Thymus (tissue), 11 donors: ENCODE data around the gene P2RX2. TPM values are rescaled to one million over a fixed set of nuclear protein-coding genes. Genes with fewer than 3 reads are reported as not detected.

ENCODE experiments used
- DNase-seq, 9 donors: peaks; one replicate each; pipeline ENCODE4 v3.0.0-alpha.2; 2013; ENCODE audit warnings: low spot score in 9 of 9, low read depth in 6 of 9, missing footprints in 1 of 9
- H3K27ac ChIP-seq, 2 donors: one replicate each; pipeline ENCODE4 v1.5.1; 2013; ENCODE audit warnings: control low read depth in 1 of 2, low read depth in 1 of 2, low read length in 1 of 2, mild to moderate bottlenecking in 1 of 2, moderate library complexity in 1 of 2
- H3K27me3 ChIP-seq, 2 donors: one replicate each; pipeline ENCODE4 v1.5.1; 2013; ENCODE audit warnings: low read length in 1 of 2; ENCODE audit not compliant: control insufficient read depth in 2 of 2, insufficient read depth in 1 of 2
- H3K36me3 ChIP-seq, 2 donors: one replicate each; pipeline ENCODE4 v1.5.1; 2013; ENCODE audit warnings: low read length in 1 of 2, mild to moderate bottlenecking in 1 of 2, moderate library complexity in 1 of 2; ENCODE audit not compliant: control insufficient read depth in 2 of 2, insufficient read depth in 2 of 2
- H3K4me1 ChIP-seq, 2 donors: one replicate each; pipeline ENCODE4 v1.5.1; 2013; ENCODE audit warnings: low read length in 2 of 2; ENCODE audit not compliant: control insufficient read depth in 2 of 2, insufficient read depth in 2 of 2
- H3K4me3 ChIP-seq, 2 donors: one replicate each; pipeline ENCODE4 v1.5.1; 2013; ENCODE audit warnings: low read length in 2 of 2, control low read depth in 1 of 2, mild to moderate bottlenecking in 1 of 2
- H3K9me3 ChIP-seq, 2 donors: one replicate each; pipeline ENCODE4 v1.5.1; 2013; ENCODE audit warnings: low read length in 1 of 2, mild to moderate bottlenecking in 1 of 2; ENCODE audit not compliant: control insufficient read depth in 2 of 2, insufficient read depth in 1 of 2
- WGBS: extraction: QIAGEN DNeasy Blood & Tissue Kit; methylation state at CpG from one replicate; pipeline ENCODE4 v1.1.7; 2013; 5-methylcytosine and 5-hydroxymethylcytosine counted together
- polyA plus RNA-seq: library from polyadenylated mRNA; stranded (reverse); fragments of 200-250 nt; gene quantifications from one replicate; pipeline ENCODE4 v1.2.3, GENCODE V29; 2013
- total RNA-seq: library from RNA; stranded (reverse); fragments of 120-200 nt; gene quantifications from one replicate; pipeline ENCODE4 v1.2.4, GENCODE V29; 2013
- donor health status: healthy.

Gene P2RX2
- total and polyA plus RNA-seq, 2 donors: 0.66 to 2.5 TPM

DNA sequence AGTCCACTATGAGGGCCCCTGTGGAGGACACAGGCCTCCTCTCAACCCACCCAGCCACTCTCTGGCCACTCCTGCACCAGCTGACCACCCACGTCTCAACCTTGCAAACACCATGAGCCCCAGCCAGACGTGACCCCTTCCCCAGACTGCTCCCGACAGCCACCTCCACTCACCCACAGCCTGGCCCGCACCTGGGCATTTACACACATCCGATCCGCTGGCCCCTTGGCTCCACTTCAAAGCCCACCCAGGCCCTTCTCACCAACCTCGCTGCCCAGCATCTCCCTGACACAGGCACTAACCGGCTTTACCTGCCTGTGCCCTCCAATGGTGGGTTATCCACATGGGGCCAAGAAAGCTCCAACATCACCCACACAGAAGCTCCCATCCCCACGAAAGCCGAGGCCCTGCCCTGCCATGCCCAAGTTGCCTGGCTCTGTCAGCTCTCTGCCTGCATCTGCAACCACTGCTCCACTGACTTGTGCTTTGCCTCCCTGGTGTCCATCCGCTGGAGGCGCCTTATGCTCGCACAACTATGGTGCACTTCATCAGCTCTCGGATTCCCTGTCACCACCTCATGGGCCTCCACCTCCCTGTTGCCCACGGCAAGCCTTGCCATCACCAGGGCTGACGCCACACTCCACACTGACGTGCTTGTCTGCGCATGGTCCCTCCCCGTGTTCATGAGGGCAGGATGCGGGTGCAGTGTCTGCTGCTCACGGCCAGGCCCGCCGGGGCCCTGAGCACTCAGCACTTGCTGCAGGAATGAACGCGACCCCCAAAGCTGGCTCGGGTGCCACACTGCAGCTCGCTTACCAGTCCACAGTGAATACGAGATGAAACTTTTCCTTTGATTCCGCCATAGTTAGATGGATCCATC lies 16.7 kb downstream of the P2RX2 start:
- no peak overlapping the region for H3K27ac ChIP-seq
- H3K4me1 ChIP-seq: peaks cover 0 to 16% of the 10 kb centered on the region in 2 donors
- 94% methylated on average over 29 of the region's 29 CpGs for WGBS
- H3K27me3 ChIP-seq: no peaks in the 10 kb centered on the region
- no peak overlapping the region for H3K4me3 ChIP-seq
- H3K9me3 ChIP-seq: no peaks in the 10 kb centered on the region
- no peak for DNase-seq
- peaks cover 86 to 92% of the 10 kb centered on the region in 2 donors for H3K36me3 ChIP-seq

- Histone ChIP-seq H3K4me1 (peaks cover 0 to 18% of the 10 kb centered on the region in 2 donors), H3K4me3 (no peak overlapping the region), H3K27ac (no peak overlapping the region), H3K9me3 (no peaks in the 10 kb centered on the region), H3K27me3 (no peaks in the 10 kb centered on the region), H3K36me3 (peaks cover 86 to 92% of the 10 kb centered on the region in 2 donors)
- WGBS: 88% methylated on average over 18 of the region's 18 CpGs
- DNase-seq: no peak
Measured at GRCh38 chr12:132637811-132638210, 19.2 kb downstream of the P2RX2 start.

DNA sequence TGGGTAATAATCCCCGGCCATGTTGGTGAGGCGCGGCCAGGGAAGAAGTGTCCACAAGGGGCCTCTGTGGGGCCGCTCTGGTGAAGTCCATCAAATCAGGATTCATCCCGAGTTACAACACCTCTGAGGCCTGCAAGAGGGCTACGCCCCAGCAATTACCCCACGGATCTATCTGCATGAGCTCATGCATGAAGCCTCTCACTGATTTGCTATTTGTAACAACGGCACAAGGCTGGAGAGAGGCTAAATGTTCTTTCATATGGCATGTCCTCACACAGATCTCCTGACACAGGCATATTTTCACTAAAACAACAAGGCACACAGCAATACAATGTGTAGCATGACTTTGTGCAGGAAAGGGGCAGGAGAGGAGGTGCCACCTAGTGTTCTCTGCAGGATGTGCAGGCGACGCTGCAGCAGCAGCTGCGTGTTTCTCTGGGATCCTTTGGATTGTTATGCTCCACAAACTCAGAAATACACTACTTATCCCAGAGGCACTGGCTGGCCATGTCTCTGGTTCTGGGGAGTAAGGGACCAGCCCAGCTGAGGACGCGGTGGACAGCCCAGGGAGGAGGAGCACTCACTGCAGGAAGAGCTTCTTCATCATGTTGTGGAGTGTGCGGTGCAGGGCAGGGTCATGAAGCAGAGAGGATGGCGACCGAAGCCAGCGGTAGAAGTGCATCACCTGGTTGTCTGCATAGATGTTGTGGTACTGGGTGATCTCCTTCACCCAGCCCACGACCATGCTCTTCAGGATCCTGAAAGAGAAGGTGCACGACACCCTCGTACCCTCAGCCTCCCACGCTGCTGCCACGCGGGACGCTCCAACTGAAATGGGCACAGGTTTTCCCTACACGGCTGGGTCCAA lies 20.2 kb downstream of the P2RX2 start:
- no peaks in the 10 kb centered on the region for H3K9me3 ChIP-seq
- peaks cover 0 to 18% of the 10 kb centered on the region in 2 donors for H3K4me1 ChIP-seq
- peak in 1 of 9 donors; percentile 38 for DNase-seq
- WGBS: 94% methylated on average over 25 of the region's 25 CpGs
- H3K36me3 ChIP-seq: peaks cover 88 to 96% of the 10 kb centered on the region in 2 donors
- no peak overlapping the region for H3K27ac ChIP-seq
- no peaks in the 10 kb centered on the region for H3K27me3 ChIP-seq
- no peak overlapping the region for H3K4me3 ChIP-seq

- WGBS: 97% methylated on average over 12 of the region's 12 CpGs
- H3K4me3 ChIP-seq: no peak overlapping the region
- H3K9me3 ChIP-seq: no peaks in the 10 kb centered on the region
- peaks cover 0 to 18% of the 10 kb centered on the region in 2 donors for H3K4me1 ChIP-seq
- peaks cover 80 to 90% of the 10 kb centered on the region in 2 donors for H3K36me3 ChIP-seq
- DNase-seq: no peak
- no peak overlapping the region for H3K27ac ChIP-seq
- no peaks in the 10 kb centered on the region for H3K27me3 ChIP-seq
Measured at GRCh38 chr12:132639956-132640520, 21.5 kb downstream of the P2RX2 start.

- peaks cover 0 to 18% of the 10 kb centered on the region in 2 donors for H3K4me1 ChIP-seq
- H3K27ac ChIP-seq: no peak overlapping the region
- no peaks in the 10 kb centered on the region for H3K27me3 ChIP-seq
- no peak for DNase-seq
- WGBS: 51% methylated on average over 10 of the region's 10 CpGs
- H3K36me3 ChIP-seq: peaks cover 72 to 89% of the 10 kb centered on the region in 2 donors
- H3K4me3 ChIP-seq: no peak overlapping the region
- no peaks in the 10 kb centered on the region for H3K9me3 ChIP-seq
Measured at GRCh38 chr12:132640936-132641335, 22.4 kb downstream of the P2RX2 start.

DNA sequence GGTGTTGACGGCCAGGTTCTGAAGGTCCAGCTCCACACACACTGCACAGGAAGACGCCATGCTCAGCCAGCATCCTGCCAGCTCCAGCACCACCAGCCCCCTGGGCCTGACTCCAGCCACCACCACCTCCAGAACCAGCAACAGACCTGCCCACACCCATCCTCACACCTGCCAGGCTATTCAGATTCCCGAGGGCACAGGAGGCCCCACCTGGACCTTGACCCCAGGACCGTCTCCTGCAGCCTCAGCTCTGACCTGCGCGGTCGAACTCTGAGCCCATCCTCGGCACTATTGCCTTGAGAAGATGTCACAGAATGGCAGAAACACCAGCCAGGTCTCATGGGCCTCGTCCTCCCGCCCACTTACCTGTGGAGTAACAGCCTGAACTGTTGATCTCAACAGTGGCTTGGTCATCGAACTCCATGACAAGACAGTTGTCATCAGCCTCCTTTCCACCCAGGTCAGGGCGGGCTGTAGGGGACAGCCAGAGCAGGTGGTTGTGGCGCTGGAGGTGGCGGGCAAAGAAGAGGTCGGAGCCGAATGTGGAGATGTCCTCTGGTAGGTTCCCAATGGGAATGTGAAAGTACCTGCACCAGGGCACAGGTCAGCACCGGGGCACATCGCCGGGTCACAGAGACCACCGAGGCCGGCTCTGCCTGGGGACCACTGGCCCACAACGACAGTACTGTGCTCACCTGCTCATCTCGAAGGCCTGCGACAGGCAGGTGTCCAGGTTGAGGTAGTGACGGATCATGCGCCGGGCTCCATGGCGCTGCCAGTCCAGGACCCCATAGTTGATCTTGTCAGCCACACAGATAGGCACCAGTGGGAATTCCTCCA lies 23.5 kb downstream of the P2RX2 start:
- H3K36me3 ChIP-seq: peaks cover 72 to 88% of the 10 kb centered on the region in 2 donors
- no peak overlapping the region for H3K27ac ChIP-seq
- H3K4me3 ChIP-seq: no peak overlapping the region
- H3K4me1 ChIP-seq: peaks cover 0 to 14% of the 10 kb centered on the region in 2 donors
- DNase-seq: no peak
- WGBS: 99% methylated on average over 28 of the region's 28 CpGs
- H3K27me3 ChIP-seq: no peaks in the 10 kb centered on the region
- no peaks in the 10 kb centered on the region for H3K9me3 ChIP-seq

DNA sequence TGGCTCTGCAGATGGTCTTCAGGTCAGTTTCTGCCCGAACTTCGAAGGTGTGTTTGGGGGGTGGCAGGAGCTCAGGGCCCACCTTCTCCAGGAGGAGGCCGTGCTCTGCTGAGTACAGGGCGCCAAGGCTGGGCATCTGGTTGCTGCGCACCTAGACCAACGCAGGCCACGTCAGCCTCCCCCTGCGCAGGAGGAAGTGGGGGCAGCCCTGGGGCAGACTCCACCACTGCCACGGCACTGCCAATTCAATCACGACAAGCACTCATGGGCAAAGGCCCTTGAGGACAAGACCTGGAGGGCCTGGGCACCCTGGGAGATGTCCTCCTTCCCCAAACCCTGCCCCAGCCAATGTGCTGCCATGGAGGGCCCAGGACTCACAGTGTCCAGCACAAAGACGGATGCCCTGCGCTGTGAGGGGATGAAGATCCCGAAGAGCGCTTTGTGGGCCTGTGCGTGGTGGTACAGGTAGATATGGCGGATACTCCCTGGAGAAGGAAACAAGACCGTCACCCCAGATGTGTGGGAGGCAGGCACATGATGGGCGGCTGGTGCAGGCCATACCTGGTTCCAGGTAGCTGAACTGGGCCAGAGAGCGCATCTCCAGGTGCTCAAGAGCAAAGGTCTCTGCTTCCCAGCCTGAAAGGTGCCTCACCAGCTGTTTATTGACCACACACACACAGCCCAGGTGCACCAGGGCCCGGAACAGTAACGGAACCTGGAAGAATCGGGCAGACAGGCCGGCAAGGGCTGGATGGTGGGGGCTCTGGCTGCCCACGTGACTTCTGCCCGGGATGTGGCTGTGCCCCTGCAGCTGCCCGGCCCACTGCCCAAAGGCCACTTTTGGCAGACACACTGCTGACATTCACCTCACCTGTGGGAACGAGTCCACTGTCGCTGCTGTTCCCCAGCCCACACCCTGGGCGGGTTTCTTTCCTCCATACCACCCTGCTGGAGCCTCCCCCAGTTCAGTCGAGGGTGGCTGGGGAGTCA lies 24.6 kb downstream of the P2RX2 start:
- H3K9me3 ChIP-seq: no peaks in the 10 kb centered on the region
- no peak overlapping the region for H3K4me3 ChIP-seq
- peaks cover 72 to 88% of the 10 kb centered on the region in 2 donors for H3K36me3 ChIP-seq
- no peak for DNase-seq
- peaks cover 0 to 5% of the 10 kb centered on the region in 2 donors for H3K4me1 ChIP-seq
- WGBS: 99% methylated on average over 30 of the region's 30 CpGs
- H3K27me3 ChIP-seq: no peaks in the 10 kb centered on the region
- H3K27ac ChIP-seq: no peak overlapping the region
